MG63 (cell line): ENCODE results near the gene TNIK. TPM values are rescaled to one million over a fixed set of nuclear protein-coding genes. Genes with fewer than 3 reads are reported as not detected.

ENCODE experiments used
- DNase-seq: peaks from one replicate; pipeline ENCODE4 v3.0.0-alpha.2; 2020
- H3K27me3 ChIP-seq: fragments of 250-450 bp; sonication (Bioruptor Pico); 2 replicates; pipeline ENCODE4 v1.5.1; 2020; ENCODE audit warnings: mild to moderate bottlenecking, moderate library complexity
- H3K36me3 ChIP-seq: fragments of 250-450 bp; sonication (Bioruptor Pico); 2 replicates; pipeline ENCODE4 v1.5.1; 2020; ENCODE audit warnings: mild to moderate bottlenecking, moderate library complexity
- H3K4me3 ChIP-seq: fragments of 250-450 bp; sonication (Bioruptor Pico); 2 replicates; pipeline ENCODE4 v1.5.1; 2020; ENCODE audit warnings: mild to moderate bottlenecking, moderate library complexity
- H3K9me3 ChIP-seq: fragments of 250-450 bp; sonication (Bioruptor Pico); 2 replicates; pipeline ENCODE4 v1.5.1; 2020; ENCODE audit warnings: mild to moderate bottlenecking, moderate library complexity
- total RNA-seq: library from RNA; depleted of rRNA; stranded (reverse); fragments of >200 nt; shearing (Covaris generic); gene quantifications from 2 replicates; pipeline ENCODE4 v1.2.3, GENCODE V29; 2014; ENCODE audit warnings: low replicate concordance

The TNIK gene
- total RNA-seq, 1 experiment from 2014 or later: 0.07 TPM

GRCh38 chr3:171198781-171199472 is 261.3 kb downstream of the TNIK start:
- H3K9me3 ChIP-seq: 0 out of 2 replicates have a peak, but pooled peaks cover 4% of the 10 kb centered on the region
- no peak overlapping the region for H3K4me3 ChIP-seq
- no peak for DNase-seq
- no peaks in the 10 kb centered on the region for H3K36me3 ChIP-seq
- no peaks in the 10 kb centered on the region for H3K27me3 ChIP-seq

GRCh38 chr3:171195686-171196085 is 264.5 kb downstream of the TNIK start:
- H3K4me3 ChIP-seq: no peak overlapping the region
- 0 out of 2 replicates have a peak, but pooled peaks cover 4% of the 10 kb centered on the region for H3K9me3 ChIP-seq
- DNase-seq: no peak
- no peaks in the 10 kb centered on the region for H3K36me3 ChIP-seq
- no peaks in the 10 kb centered on the region for H3K27me3 ChIP-seq

- H3K4me3 ChIP-seq: no peak overlapping the region
- H3K9me3 ChIP-seq: 0 out of 2 replicates have a peak, but pooled peaks cover 4% of the 10 kb centered on the region
- H3K27me3 ChIP-seq: no peaks in the 10 kb centered on the region
- H3K36me3 ChIP-seq: no peaks in the 10 kb centered on the region
- no peak for DNase-seq
These were observed 265.2 kb downstream of the TNIK start for GRCh38 chr3:171194965-171195364.

- Histone ChIP-seq H3K27me3 (no peaks in the 10 kb centered on the region), H3K4me3 (no peak overlapping the region), H3K9me3 (0 out of 2 replicates have a peak, but pooled peaks cover 4% of the 10 kb centered on the region), H3K36me3 (no peaks in the 10 kb centered on the region)
- DNase-seq: no peak
These were observed 266.5 kb downstream of the TNIK start for GRCh38 chr3:171193693-171194092.

GRCh38 chr3:171192176-171192854 is 267.9 kb downstream of the TNIK start:
- Histone ChIP-seq H3K9me3 (0 out of 2 replicates have a peak, but pooled peaks cover 4% of the 10 kb centered on the region), H3K4me3 (no peak overlapping the region), H3K27me3 (no peaks in the 10 kb centered on the region), H3K36me3 (no peaks in the 10 kb centered on the region)
- DNase-seq: no peak

- no peaks in the 10 kb centered on the region for H3K36me3 ChIP-seq
- H3K9me3 ChIP-seq: no peaks in the 10 kb centered on the region
- no peaks in the 10 kb centered on the region for H3K27me3 ChIP-seq
- no peak overlapping the region for H3K4me3 ChIP-seq
- no peak for DNase-seq
These were observed 269.5 kb downstream of the TNIK start for GRCh38 chr3:171190668-171191067.

- Histone ChIP-seq H3K36me3 (no peaks in the 10 kb centered on the region), H3K4me3 (no peak overlapping the region), H3K9me3 (no peaks in the 10 kb centered on the region), H3K27me3 (no peaks in the 10 kb centered on the region)
- no peak for DNase-seq
These were observed 270.7 kb downstream of the TNIK start for GRCh38 chr3:171189394-171190080.

- Histone ChIP-seq H3K9me3 (no peaks in the 10 kb centered on the region), H3K27me3 (no peaks in the 10 kb centered on the region), H3K4me3 (no peak overlapping the region), H3K36me3 (no peaks in the 10 kb centered on the region)
- no peak for DNase-seq
These were observed 272.4 kb downstream of the TNIK start for GRCh38 chr3:171187706-171188290.

- Histone ChIP-seq H3K27me3 (no peaks in the 10 kb centered on the region), H3K4me3 (no peak overlapping the region), H3K36me3 (no peaks in the 10 kb centered on the region), H3K9me3 (no peaks in the 10 kb centered on the region)
- no peak for DNase-seq
These were observed 273.2 kb downstream of the TNIK start for GRCh38 chr3:171186817-171187500.

- no peak for DNase-seq
- Histone ChIP-seq H3K27me3 (no peaks in the 10 kb centered on the region), H3K4me3 (no peak overlapping the region), H3K9me3 (no peaks in the 10 kb centered on the region), H3K36me3 (no peaks in the 10 kb centered on the region)
These were observed 273.8 kb downstream of the TNIK start for GRCh38 chr3:171186383-171186782.

GRCh38 chr3:171185959-171186358 is 274.2 kb downstream of the TNIK start:
- H3K27me3 ChIP-seq: no peaks in the 10 kb centered on the region
- no peak overlapping the region for H3K4me3 ChIP-seq
- H3K9me3 ChIP-seq: no peaks in the 10 kb centered on the region
- no peak for DNase-seq
- H3K36me3 ChIP-seq: no peaks in the 10 kb centered on the region

GRCh38 chr3:171184372-171184771 is 275.8 kb downstream of the TNIK start:
- DNase-seq: no peak
- Histone ChIP-seq H3K36me3 (no peaks in the 10 kb centered on the region), H3K4me3 (no peak overlapping the region), H3K27me3 (no peaks in the 10 kb centered on the region), H3K9me3 (no peaks in the 10 kb centered on the region)

- Histone ChIP-seq H3K4me3 (no peak overlapping the region), H3K36me3 (no peaks in the 10 kb centered on the region), H3K9me3 (no peaks in the 10 kb centered on the region), H3K27me3 (no peaks in the 10 kb centered on the region)
- DNase-seq: no peak
These were observed 277.2 kb downstream of the TNIK start for GRCh38 chr3:171183042-171183441.

GRCh38 chr3:171181907-171182690 is 278.1 kb downstream of the TNIK start:
- no peak for DNase-seq
- Histone ChIP-seq H3K4me3 (no peak overlapping the region), H3K9me3 (no peaks in the 10 kb centered on the region), H3K36me3 (no peaks in the 10 kb centered on the region), H3K27me3 (no peaks in the 10 kb centered on the region)

- DNase-seq: no peak
- H3K27me3 ChIP-seq: no peaks in the 10 kb centered on the region
- H3K9me3 ChIP-seq: no peaks in the 10 kb centered on the region
- no peak overlapping the region for H3K4me3 ChIP-seq
- H3K36me3 ChIP-seq: no peaks in the 10 kb centered on the region
These were observed 281.5 kb downstream of the TNIK start for GRCh38 chr3:171178714-171179113.

GRCh38 chr3:171177553-171177952 is 282.7 kb downstream of the TNIK start:
- H3K9me3 ChIP-seq: no peaks in the 10 kb centered on the region
- no peaks in the 10 kb centered on the region for H3K27me3 ChIP-seq
- no peaks in the 10 kb centered on the region for H3K36me3 ChIP-seq
- no peak overlapping the region for H3K4me3 ChIP-seq
- DNase-seq: no peak
